Measurements from ENCODE around the gene RNASEH2A. TPM values are rescaled to one million over a fixed set of nuclear protein-coding genes. Genes with fewer than 3 reads are reported as not detected.

Gene RNASEH2A
- total RNA-seq, 1 experiment from 2014 or later: 72.9 TPM

DNA sequence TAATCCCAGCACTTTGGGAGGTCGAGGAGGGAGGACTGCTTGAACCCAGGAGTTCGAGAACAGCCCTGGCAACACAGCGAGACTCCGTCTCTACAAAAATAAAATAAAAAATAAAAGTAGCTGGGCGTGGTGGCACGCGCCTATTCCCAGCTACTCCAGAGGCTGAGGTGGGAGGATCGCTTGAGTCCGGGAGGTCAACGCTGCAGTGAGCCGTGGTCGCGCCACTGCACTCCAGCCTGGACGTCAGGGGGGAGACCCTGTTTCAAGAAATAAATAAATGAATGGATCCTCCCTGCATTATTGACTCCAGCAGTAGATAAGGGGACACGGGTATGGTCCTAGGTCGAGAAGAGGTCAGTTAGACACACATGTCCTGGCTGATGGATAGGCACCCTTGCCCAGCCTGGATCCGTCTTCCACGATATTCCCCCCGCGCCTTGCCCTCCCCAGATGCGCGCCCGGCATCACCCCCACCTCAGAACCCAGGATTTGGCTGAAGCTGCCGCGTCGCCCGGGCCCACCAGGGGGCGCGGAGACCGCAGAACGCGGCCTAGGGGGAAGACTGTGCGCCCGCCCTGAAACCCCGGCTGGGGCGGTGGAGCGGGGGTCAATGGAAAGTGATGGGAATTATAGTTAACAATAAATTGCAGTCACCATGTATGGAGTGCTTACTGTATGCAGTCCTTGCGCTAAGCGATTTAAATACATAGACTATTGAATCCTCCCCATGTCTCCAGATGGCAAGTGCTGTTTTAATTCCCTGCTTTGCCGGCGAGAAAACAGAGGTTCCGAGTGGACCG, 29.0 kb upstream of the RNASEH2A start (continued):
- TF ChIP-seq, protein P1, sequence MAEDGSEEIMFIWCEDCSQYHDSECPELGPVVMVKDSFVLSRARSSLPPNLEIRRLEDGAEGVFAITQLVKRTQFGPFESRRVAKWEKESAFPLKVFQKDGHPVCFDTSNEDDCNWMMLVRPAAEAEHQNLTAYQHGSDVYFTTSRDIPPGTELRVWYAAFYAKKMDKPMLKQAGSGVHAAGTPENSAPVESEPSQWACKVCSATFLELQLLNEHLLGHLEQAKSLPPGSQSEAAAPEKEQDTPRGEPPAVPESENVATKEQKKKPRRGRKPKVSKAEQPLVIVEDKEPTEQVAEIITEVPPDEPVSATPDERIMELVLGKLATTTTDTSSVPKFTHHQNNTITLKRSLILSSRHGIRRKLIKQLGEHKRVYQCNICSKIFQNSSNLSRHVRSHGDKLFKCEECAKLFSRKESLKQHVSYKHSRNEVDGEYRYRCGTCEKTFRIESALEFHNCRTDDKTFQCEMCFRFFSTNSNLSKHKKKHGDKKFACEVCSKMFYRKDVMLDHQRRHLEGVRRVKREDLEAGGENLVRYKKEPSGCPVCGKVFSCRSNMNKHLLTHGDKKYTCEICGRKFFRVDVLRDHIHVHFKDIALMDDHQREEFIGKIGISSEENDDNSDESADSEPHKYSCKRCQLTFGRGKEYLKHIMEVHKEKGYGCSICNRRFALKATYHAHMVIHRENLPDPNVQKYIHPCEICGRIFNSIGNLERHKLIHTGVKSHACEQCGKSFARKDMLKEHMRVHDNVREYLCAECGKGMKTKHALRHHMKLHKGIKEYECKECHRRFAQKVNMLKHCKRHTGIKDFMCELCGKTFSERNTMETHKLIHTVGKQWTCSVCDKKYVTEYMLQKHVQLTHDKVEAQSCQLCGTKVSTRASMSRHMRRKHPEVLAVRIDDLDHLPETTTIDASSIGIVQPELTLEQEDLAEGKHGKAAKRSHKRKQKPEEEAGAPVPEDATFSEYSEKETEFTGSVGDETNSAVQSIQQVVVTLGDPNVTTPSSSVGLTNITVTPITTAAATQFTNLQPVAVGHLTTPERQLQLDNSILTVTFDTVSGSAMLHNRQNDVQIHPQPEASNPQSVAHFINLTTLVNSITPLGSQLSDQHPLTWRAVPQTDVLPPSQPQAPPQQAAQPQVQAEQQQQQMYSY (CRISPR knock-in tag; IDR thresholded peaks at IDR 0.05): peak; percentile 72
- TF ChIP-seq, protein P2, sequence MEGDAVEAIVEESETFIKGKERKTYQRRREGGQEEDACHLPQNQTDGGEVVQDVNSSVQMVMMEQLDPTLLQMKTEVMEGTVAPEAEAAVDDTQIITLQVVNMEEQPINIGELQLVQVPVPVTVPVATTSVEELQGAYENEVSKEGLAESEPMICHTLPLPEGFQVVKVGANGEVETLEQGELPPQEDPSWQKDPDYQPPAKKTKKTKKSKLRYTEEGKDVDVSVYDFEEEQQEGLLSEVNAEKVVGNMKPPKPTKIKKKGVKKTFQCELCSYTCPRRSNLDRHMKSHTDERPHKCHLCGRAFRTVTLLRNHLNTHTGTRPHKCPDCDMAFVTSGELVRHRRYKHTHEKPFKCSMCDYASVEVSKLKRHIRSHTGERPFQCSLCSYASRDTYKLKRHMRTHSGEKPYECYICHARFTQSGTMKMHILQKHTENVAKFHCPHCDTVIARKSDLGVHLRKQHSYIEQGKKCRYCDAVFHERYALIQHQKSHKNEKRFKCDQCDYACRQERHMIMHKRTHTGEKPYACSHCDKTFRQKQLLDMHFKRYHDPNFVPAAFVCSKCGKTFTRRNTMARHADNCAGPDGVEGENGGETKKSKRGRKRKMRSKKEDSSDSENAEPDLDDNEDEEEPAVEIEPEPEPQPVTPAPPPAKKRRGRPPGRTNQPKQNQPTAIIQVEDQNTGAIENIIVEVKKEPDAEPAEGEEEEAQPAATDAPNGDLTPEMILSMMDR (IDR thresholded peaks at IDR 0.05): peak; percentile 74
- TF ChIP-seq RORB (CRISPR knock-in tag; IDR thresholded peaks at IDR 0.05) (no peak), ATF2 (CRISPR knock-in tag; IDR thresholded peaks at IDR 0.05; ENCODE audit: borderline replicate concordance, low read depth) (no peak), TEAD4 (CRISPR knock-in tag; IDR thresholded peaks at IDR 0.05) (peak; percentile 15; the same call in 1 of the 2 replicates), ZNF232 (CRISPR knock-in tag; IDR thresholded peaks at IDR 0.05) (no peak; the same call in 1 of the 2 replicates), ZBTB21 (CRISPR knock-in tag; IDR thresholded peaks at IDR 0.05; ENCODE audit: borderline replicate concordance) (no peak), NFATC4 (CRISPR knock-in tag; IDR thresholded peaks at IDR 0.05) (no peak), TP53 (CRISPR knock-in tag; IDR thresholded peaks at IDR 0.05) (no peak), ZNF423 (CRISPR knock-in tag; IDR thresholded peaks at IDR 0.05) (no peak), ZNF671 (CRISPR knock-in tag; IDR thresholded peaks at IDR 0.05) (no peak), NFE2L1 (CRISPR knock-in tag; IDR thresholded peaks at IDR 0.05) (no peak)
- TF ChIP-seq, protein P3, sequence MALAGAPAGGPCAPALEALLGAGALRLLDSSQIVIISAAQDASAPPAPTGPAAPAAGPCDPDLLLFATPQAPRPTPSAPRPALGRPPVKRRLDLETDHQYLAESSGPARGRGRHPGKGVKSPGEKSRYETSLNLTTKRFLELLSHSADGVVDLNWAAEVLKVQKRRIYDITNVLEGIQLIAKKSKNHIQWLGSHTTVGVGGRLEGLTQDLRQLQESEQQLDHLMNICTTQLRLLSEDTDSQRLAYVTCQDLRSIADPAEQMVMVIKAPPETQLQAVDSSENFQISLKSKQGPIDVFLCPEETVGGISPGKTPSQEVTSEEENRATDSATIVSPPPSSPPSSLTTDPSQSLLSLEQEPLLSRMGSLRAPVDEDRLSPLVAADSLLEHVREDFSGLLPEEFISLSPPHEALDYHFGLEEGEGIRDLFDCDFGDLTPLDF (CRISPR knock-in tag; IDR thresholded peaks at IDR 0.05): no peak
- TF ChIP-seq, protein P4, sequence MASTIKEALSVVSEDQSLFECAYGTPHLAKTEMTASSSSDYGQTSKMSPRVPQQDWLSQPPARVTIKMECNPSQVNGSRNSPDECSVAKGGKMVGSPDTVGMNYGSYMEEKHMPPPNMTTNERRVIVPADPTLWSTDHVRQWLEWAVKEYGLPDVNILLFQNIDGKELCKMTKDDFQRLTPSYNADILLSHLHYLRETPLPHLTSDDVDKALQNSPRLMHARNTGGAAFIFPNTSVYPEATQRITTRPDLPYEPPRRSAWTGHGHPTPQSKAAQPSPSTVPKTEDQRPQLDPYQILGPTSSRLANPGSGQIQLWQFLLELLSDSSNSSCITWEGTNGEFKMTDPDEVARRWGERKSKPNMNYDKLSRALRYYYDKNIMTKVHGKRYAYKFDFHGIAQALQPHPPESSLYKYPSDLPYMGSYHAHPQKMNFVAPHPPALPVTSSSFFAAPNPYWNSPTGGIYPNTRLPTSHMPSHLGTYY (CRISPR knock-in tag; IDR thresholded peaks at IDR 0.05): no peak
- TF ChIP-seq, protein P5, sequence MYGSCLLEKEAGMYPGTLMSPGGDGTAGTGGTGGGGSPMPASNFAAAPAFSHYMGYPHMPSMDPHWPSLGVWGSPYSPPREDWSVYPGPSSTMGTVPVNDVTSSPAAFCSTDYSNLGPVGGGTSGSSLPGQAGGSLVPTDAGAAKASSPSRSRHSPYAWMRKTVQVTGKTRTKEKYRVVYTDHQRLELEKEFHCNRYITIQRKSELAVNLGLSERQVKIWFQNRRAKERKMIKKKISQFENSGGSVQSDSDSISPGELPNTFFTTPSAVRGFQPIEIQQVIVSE (CRISPR knock-in tag; IDR thresholded peaks at IDR 0.05; ENCODE audit: borderline replicate concordance): no peak
- TF ChIP-seq, protein P6, sequence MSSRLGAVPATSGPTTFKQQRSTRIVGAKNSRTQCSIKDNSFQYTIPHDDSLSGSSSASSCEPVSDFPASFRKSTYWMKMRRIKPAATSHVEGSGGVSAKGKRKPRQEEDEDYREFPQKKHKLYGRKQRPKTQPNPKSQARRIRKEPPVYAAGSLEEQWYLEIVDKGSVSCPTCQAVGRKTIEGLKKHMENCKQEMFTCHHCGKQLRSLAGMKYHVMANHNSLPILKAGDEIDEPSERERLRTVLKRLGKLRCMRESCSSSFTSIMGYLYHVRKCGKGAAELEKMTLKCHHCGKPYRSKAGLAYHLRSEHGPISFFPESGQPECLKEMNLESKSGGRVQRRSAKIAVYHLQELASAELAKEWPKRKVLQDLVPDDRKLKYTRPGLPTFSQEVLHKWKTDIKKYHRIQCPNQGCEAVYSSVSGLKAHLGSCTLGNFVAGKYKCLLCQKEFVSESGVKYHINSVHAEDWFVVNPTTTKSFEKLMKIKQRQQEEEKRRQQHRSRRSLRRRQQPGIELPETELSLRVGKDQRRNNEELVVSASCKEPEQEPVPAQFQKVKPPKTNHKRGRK (CRISPR knock-in tag; IDR thresholded peaks at IDR 0.05; ENCODE audit: borderline replicate concordance): no peak
- TF ChIP-seq, protein P7, sequence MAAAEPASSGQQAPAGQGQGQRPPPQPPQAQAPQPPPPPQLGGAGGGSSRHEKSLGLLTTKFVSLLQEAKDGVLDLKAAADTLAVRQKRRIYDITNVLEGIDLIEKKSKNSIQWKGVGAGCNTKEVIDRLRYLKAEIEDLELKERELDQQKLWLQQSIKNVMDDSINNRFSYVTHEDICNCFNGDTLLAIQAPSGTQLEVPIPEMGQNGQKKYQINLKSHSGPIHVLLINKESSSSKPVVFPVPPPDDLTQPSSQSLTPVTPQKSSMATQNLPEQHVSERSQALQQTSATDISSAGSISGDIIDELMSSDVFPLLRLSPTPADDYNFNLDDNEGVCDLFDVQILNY (CRISPR knock-in tag; IDR thresholded peaks at IDR 0.05): no peak
- TF ChIP-seq, protein P8, sequence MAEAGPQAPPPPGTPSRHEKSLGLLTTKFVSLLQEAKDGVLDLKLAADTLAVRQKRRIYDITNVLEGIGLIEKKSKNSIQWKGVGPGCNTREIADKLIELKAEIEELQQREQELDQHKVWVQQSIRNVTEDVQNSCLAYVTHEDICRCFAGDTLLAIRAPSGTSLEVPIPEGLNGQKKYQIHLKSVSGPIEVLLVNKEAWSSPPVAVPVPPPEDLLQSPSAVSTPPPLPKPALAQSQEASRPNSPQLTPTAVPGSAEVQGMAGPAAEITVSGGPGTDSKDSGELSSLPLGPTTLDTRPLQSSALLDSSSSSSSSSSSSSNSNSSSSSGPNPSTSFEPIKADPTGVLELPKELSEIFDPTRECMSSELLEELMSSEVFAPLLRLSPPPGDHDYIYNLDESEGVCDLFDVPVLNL (CRISPR knock-in tag; IDR thresholded peaks at IDR 0.05; ENCODE audit: borderline replicate concordance, low read depth): no peak
- TF ChIP-seq, protein P9, sequence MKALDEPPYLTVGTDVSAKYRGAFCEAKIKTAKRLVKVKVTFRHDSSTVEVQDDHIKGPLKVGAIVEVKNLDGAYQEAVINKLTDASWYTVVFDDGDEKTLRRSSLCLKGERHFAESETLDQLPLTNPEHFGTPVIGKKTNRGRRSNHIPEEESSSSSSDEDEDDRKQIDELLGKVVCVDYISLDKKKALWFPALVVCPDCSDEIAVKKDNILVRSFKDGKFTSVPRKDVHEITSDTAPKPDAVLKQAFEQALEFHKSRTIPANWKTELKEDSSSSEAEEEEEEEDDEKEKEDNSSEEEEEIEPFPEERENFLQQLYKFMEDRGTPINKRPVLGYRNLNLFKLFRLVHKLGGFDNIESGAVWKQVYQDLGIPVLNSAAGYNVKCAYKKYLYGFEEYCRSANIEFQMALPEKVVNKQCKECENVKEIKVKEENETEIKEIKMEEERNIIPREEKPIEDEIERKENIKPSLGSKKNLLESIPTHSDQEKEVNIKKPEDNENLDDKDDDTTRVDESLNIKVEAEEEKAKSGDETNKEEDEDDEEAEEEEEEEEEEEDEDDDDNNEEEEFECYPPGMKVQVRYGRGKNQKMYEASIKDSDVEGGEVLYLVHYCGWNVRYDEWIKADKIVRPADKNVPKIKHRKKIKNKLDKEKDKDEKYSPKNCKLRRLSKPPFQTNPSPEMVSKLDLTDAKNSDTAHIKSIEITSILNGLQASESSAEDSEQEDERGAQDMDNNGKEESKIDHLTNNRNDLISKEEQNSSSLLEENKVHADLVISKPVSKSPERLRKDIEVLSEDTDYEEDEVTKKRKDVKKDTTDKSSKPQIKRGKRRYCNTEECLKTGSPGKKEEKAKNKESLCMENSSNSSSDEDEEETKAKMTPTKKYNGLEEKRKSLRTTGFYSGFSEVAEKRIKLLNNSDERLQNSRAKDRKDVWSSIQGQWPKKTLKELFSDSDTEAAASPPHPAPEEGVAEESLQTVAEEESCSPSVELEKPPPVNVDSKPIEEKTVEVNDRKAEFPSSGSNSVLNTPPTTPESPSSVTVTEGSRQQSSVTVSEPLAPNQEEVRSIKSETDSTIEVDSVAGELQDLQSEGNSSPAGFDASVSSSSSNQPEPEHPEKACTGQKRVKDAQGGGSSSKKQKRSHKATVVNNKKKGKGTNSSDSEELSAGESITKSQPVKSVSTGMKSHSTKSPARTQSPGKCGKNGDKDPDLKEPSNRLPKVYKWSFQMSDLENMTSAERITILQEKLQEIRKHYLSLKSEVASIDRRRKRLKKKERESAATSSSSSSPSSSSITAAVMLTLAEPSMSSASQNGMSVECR (CRISPR knock-in tag; IDR thresholded peaks at IDR 0.05; ENCODE audit: borderline replicate concordance): peak; percentile 75; the same call in 1 of the 2 replicates
